ENCODE measurements around the gene CHCHD3. TPM values are rescaled to one million over a fixed set of nuclear protein-coding genes. Genes with fewer than 3 reads are reported as not detected.
A peak's percentile ranks its signal among the peaks of the same experiment; 100 is the strongest.

Gene CHCHD3
- total RNA-seq, 1 donor from 2014 or later = 90.8 TPM

GRCh38 chr7:132742189-132742612 lies 339.7 kb downstream of the CHCHD3 start:
- Histone ChIP-seq H3K9me3 (ENCODE audit: control insufficient read depth in 3 of 3, low read length in 3 of 3) (peaks cover 0 to 8% (median 0%) of the 10 kb centered on the region in 3 donors), H3K4me3 (ENCODE audit: low read length in 3 of 3) (no peak overlapping the region), H3K36me3 (ENCODE audit: control insufficient read depth in 3 of 3, insufficient read depth in 3 of 3, low read length in 3 of 3) (no peaks in the 10 kb centered on the region), H3K4me1 (ENCODE audit: control insufficient read depth in 3 of 3, insufficient read depth in 3 of 3, low read length in 3 of 3) (peaks cover 13 to 27% (median 20%) of the 10 kb centered on the region in 3 donors), H3K27me3 (ENCODE audit: control insufficient read depth in 3 of 3, insufficient read depth in 3 of 3, low read length in 3 of 3) (no peaks in the 10 kb centered on the region), H3K9ac (ENCODE audit: low read depth in 1 of 3, low read length in 3 of 3) (no peak overlapping the region), H3K27ac (ENCODE audit: low read depth, low read length) (no peak overlapping the region)

DNA sequence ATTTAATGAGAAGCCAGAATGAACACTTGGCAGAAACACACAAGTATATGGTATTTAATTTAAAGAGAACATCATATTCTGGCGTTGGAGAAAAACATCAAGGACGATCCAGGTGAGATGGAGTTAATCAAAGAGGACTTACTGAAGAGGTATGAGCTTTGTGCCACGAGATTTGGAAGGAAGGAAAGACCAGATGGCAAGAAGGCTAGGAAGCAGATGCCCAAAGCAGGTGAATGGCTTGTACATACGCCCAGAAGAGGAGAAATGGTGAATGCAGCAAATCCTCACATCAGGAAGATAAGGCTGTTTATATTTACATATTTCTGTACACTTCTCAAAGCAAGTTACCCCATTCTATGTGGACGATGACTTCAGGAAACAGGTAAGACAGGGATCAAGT lies 341.7 kb downstream of the CHCHD3 start:
- Histone ChIP-seq H3K27ac (ENCODE audit: low read depth, low read length) (no peak overlapping the region), H3K36me3 (ENCODE audit: control insufficient read depth in 3 of 3, insufficient read depth in 3 of 3, low read length in 3 of 3) (no peaks in the 10 kb centered on the region), H3K27me3 (ENCODE audit: control insufficient read depth in 3 of 3, insufficient read depth in 3 of 3, low read length in 3 of 3) (no peaks in the 10 kb centered on the region), H3K9ac (ENCODE audit: low read depth in 1 of 3, low read length in 3 of 3) (no peak overlapping the region), H3K4me1 (ENCODE audit: control insufficient read depth in 3 of 3, insufficient read depth in 3 of 3, low read length in 3 of 3) (peaks cover 13 to 27% (median 20%) of the 10 kb centered on the region in 3 donors), H3K9me3 (ENCODE audit: control insufficient read depth in 3 of 3, low read length in 3 of 3) (peaks cover 0 to 8% (median 0%) of the 10 kb centered on the region in 3 donors), H3K4me3 (ENCODE audit: low read length in 3 of 3) (no peak overlapping the region)

DNA sequence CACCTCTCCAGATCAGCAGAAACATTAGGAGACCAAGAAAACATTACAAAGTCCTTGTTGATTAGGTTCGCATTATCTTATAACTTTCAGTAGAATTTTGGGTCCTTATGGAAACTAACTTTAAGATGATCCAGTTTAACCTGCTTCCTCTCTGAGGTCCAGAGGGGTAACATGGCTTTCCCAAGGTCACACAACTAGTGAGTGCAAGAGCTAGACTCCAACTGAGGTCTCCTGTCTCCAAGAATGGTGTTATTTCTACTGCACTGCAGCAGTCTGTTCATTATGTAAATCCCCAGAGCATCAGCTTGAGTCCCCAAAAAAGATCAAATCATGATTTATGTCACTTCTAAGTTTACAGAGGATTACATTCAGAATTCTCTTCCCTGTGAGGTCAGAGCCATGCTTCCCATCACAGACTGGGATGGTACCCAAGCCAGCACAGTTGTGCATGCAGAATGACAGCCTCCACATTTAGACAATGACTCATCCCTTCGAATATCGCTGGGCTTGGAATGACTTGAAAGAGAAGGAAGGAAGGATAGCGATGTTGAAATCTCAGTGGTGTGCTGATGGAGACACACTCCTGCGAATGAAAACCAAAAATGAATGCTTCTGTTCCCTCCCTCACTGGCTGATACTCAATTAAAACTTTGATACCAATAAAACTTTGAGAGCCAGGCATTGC lies 342.5 kb downstream of the CHCHD3 start:
- Histone ChIP-seq H3K27ac (ENCODE audit: low read depth, low read length) (peak overlapping the region; percentile 52), H3K36me3 (ENCODE audit: control insufficient read depth in 3 of 3, insufficient read depth in 3 of 3, low read length in 3 of 3) (no peaks in the 10 kb centered on the region), H3K4me3 (ENCODE audit: low read length in 3 of 3) (no peak overlapping the region), H3K27me3 (ENCODE audit: control insufficient read depth in 3 of 3, insufficient read depth in 3 of 3, low read length in 3 of 3) (no peaks in the 10 kb centered on the region), H3K9me3 (ENCODE audit: control insufficient read depth in 3 of 3, low read length in 3 of 3) (peaks cover 0 to 8% (median 0%) of the 10 kb centered on the region in 3 donors), H3K9ac (ENCODE audit: low read depth in 1 of 3, low read length in 3 of 3) (no peak overlapping the region), H3K4me1 (ENCODE audit: control insufficient read depth in 3 of 3, insufficient read depth in 3 of 3, low read length in 3 of 3) (peaks cover 13 to 27% (median 20%) of the 10 kb centered on the region in 3 donors)

DNA sequence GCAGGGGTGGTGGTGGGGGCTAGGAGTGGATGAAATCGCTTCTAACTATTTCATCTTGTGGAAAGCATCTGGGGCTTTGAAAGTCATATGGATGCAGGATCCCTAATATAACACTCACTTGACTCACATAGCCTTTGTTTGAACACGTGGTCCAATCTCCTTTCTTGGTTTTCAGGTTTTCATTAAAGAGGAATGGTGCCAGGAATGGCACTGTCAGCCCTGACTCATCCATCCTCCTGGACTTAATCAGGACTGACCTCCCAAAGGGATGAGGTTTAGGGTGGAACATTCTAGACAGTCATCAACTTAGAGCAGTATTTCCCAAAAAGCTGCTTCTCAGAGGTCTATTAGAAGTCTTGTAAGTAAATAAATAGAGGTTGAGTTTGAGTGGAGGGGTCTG lies 343.6 kb downstream of the CHCHD3 start:
- Histone ChIP-seq H3K36me3 (ENCODE audit: control insufficient read depth in 3 of 3, insufficient read depth in 3 of 3, low read length in 3 of 3) (no peaks in the 10 kb centered on the region), H3K9ac (ENCODE audit: low read depth in 1 of 3, low read length in 3 of 3) (no peak overlapping the region), H3K27me3 (ENCODE audit: control insufficient read depth in 3 of 3, insufficient read depth in 3 of 3, low read length in 3 of 3) (no peaks in the 10 kb centered on the region), H3K27ac (ENCODE audit: low read depth, low read length) (no peak overlapping the region), H3K4me3 (ENCODE audit: low read length in 3 of 3) (no peak overlapping the region), H3K4me1 (ENCODE audit: control insufficient read depth in 3 of 3, insufficient read depth in 3 of 3, low read length in 3 of 3) (peaks cover 13 to 27% (median 20%) of the 10 kb centered on the region in 3 donors), H3K9me3 (ENCODE audit: control insufficient read depth in 3 of 3, low read length in 3 of 3) (peaks cover 0 to 2% (median 0%) of the 10 kb centered on the region in 3 donors)

DNA sequence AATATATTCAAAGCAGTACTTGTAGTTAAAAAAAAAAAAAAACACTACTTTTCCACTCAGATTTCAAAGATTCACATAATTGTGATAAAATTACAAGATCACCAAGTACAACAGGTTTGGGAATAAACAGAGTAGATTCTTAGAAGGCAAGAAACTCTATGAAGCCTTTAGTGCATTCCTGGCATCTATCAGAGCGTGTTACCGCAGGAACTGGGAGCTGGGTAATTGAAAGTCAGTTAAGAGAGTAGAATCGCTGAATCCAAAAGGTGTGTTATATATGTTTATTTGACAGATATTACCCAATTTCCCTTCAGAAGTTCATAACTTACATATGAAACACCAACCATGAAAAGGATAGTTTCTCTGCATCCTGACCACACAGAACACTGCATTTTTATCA lies 346.4 kb downstream of the CHCHD3 start:
- Histone ChIP-seq H3K27ac (ENCODE audit: low read depth, low read length) (no peak overlapping the region), H3K4me1 (ENCODE audit: control insufficient read depth in 3 of 3, insufficient read depth in 3 of 3, low read length in 3 of 3) (peaks cover 13 to 19% (median 16%) of the 10 kb centered on the region in 3 donors), H3K9me3 (ENCODE audit: control insufficient read depth in 3 of 3, low read length in 3 of 3) (no peaks in the 10 kb centered on the region), H3K36me3 (ENCODE audit: control insufficient read depth in 3 of 3, insufficient read depth in 3 of 3, low read length in 3 of 3) (no peaks in the 10 kb centered on the region), H3K4me3 (ENCODE audit: low read length in 3 of 3) (no peak overlapping the region), H3K9ac (ENCODE audit: low read depth in 1 of 3, low read length in 3 of 3) (no peak overlapping the region), H3K27me3 (ENCODE audit: control insufficient read depth in 3 of 3, insufficient read depth in 3 of 3, low read length in 3 of 3) (no peaks in the 10 kb centered on the region)

Small RNA genes within 50 kb of the gene (small RNA-seq; reads per million reads assigned to genes)
- gene RF00218 (0.39 reads per million, percentile 50 among the genes with 10 or more reads in this experiment), gene RNU6-92P (not detected)

Other genes starting within 250 kb of the CHCHD3 start
- 129 TPM for gene EXOC4, start 171.0 kb upstream of the CHCHD3 start, total RNA-seq